ENCODE measurements around the gene IKZF2.

DNA sequence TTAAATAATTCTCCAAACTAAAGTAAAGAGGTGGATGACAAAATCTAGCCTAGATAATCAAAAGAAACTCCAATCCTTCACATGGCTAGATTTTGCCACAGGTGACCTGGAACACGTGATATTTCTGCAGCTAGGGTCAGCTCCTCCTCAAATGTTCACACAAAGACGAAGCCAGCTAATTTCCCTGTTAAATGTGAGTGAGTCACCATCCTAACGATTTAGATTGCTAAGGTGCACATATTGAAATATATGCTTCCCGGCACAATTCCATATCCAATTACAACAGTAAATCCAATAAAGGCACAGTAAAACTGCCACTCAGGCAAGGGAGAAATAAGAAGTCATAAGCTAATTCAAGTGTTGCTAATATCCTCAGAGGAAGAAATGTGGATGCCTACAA, 28.7 kb downstream of the IKZF2 start:
- TF ChIP-seq POLR2A (IDR thresholded peaks at IDR 0.05; ENCODE audit: low read length), result no peak
- TF ChIP-seq GATA1 (IDR thresholded peaks at IDR 0.05; ENCODE audit: low read depth, low read length), result no peak

Measured in erythroblast (primary cell).